B cell (primary cell): ENCODE data around the gene RAMP2. TPM values are rescaled to one million over a fixed set of nuclear protein-coding genes. Genes with fewer than 3 reads are reported as not detected.
A peak's percentile ranks its signal among the peaks of the same experiment; 100 is the strongest.

ENCODE experiments used
- ATAC-seq: fragments of 200-7000 bp; cut with Tn5 transposase; one replicate; pipeline ENCODE4 v1.10.0; 2021; ENCODE audit warnings: low read depth, mild to moderate bottlenecking, moderate number of reproducible peaks, moderate library complexity
- CTCF ChIA-PET: fragments of 350-600 bp; sonication (Branson Sonifier 250); formaldehyde crosslinking; loops from one replicate; lab custom pipeline; 2021; ENCODE audit warnings: antibody characterized with exemption, inconsistent platforms; lab: Charles Lee
- POLR2A ChIA-PET: fragments of 350-600 bp; sonication (Branson Sonifier 250); formaldehyde crosslinking; loops from one replicate; lab custom pipeline; 2021; ENCODE audit warnings: antibody characterized with exemption; lab: Charles Lee
- DNase-seq: peaks from one replicate; pipeline ENCODE4 v3.0.0; 2013
- H2AFZ ChIP-seq: 2 replicates; pipeline ENCODE4 v1.6.1; 2012; ENCODE audit warnings: mild to moderate bottlenecking, low read depth, low read length; ENCODE audit not compliant: insufficient read depth, poor library complexity, severe bottlenecking
- H3K27ac ChIP-seq, 2 donors: 1 replicate in 1 of 2; 2 replicates in 1 of 2; pipeline ENCODE4 v1.5.1; 2012 to 2013; ENCODE audit warnings: low read length in 2 of 2, mild to moderate bottlenecking in 2 of 2, moderate library complexity in 1 of 2
- H3K27me3 ChIP-seq, 4 experiments: fragments of 200-600 bp in 1 of 4; sonication (generic) in 1 of 4; replicated peaks in 1 of 4; 1 replicate in 2 of 4; 2 replicates in 2 of 4; pipeline versions ENCODE4 v1.6.1 to v1.7.0; 2013 to 2016; ENCODE audit warnings: low read length in 3 of 4, mild to moderate bottlenecking in 2 of 4, mixed read lengths in 1 of 4, moderate library complexity in 1 of 4; ENCODE audit not compliant: insufficient read depth in 4 of 4, control insufficient read depth in 3 of 4; ENCODE audit errors: control extremely low read depth in 1 of 4
- H3K36me3 ChIP-seq, 2 experiments: replicated peaks in 1 of 2; 1 replicate in 1 of 2; 2 replicates in 1 of 2; pipeline versions ENCODE4 v1.6.1 to v1.7.1; 2013; ENCODE audit warnings: low read length in 1 of 2; ENCODE audit not compliant: insufficient read depth in 2 of 2, control insufficient read depth in 1 of 2; ENCODE audit errors: control extremely low read depth in 1 of 2, extremely low read depth in 1 of 2
- H3K4me1 ChIP-seq, 2 donors: fragments of 200-600 bp in 1 of 2; sonication (generic) in 1 of 2; 1 replicate in 1 of 2; 2 replicates in 1 of 2; pipeline versions ENCODE4 v1.5.1 to v1.6.1; 2013 to 2017; ENCODE audit warnings: low read length in 2 of 2; ENCODE audit not compliant: control insufficient read depth in 2 of 2, insufficient read depth in 2 of 2
- H3K4me2 ChIP-seq: replicated peaks from 2 replicates; pipeline ENCODE3; 2012; ENCODE audit warnings: mild to moderate bottlenecking, low read depth, low read length; ENCODE audit not compliant: poor library complexity, severe bottlenecking
- H3K4me3 ChIP-seq, 5 experiments: fragments of 200-600 bp in 1 of 5; sonication (generic) in 1 of 5; 1 replicate in 3 of 5; 2 replicates in 2 of 5; pipeline versions ENCODE4 v1.5.1 to v1.7.0; 2011 to 2016; ENCODE audit warnings: low read length in 4 of 5, mild to moderate bottlenecking in 4 of 5, low read depth in 2 of 5, control low read depth in 1 of 5, moderate library complexity in 1 of 5; ENCODE audit not compliant: insufficient read depth in 1 of 5; ENCODE audit errors: control extremely low read depth in 1 of 5, extremely low read depth in 1 of 5
- H3K79me2 ChIP-seq: fragments of 200-600 bp; sonication (generic); one replicate; pipeline ENCODE4 v1.6.0; 2016; ENCODE audit warnings: low read length; ENCODE audit not compliant: control insufficient read depth, insufficient read depth
- H3K9ac ChIP-seq: fragments of 200-600 bp; sonication (generic); 2 replicates; pipeline ENCODE4 v1.6.1; 2017; ENCODE audit warnings: mild to moderate bottlenecking, low read length, moderate library complexity
- H3K9me3 ChIP-seq, 3 donors: one replicate each; pipeline versions ENCODE4 v1.6.1 to v1.7.1; 2013; ENCODE audit warnings: low read length in 2 of 3; ENCODE audit not compliant: control insufficient read depth in 2 of 3, insufficient read depth in 1 of 3; ENCODE audit errors: control extremely low read depth in 1 of 3
- H4K20me1 ChIP-seq: 2 replicates; pipeline ENCODE4 v1.6.0; 2012; ENCODE audit warnings: mild to moderate bottlenecking, low read length; ENCODE audit not compliant: insufficient read depth, control insufficient read depth, poor library complexity, severe bottlenecking
- H3K27ac Mint-ChIP-seq: one replicate; pipeline ENCODE4 v1.8.0; 2021; ENCODE audit warnings: mixed read lengths
- H3K27me3 Mint-ChIP-seq: one replicate; pipeline ENCODE4 v1.8.0; 2021; ENCODE audit warnings: mixed read lengths
- H3K4me1 Mint-ChIP-seq: one replicate; pipeline ENCODE4 v1.8.0; 2021; ENCODE audit warnings: mixed read lengths
- H3K4me3 Mint-ChIP-seq: one replicate; pipeline ENCODE4 v1.8.0; 2021; ENCODE audit warnings: mixed read lengths
- H3K9me3 Mint-ChIP-seq: one replicate; pipeline ENCODE4 v1.8.0; 2022; ENCODE audit warnings: mixed read lengths; ENCODE audit not compliant: insufficient read depth
- EZH2 ChIP-seq: IDR thresholded peaks from 2 replicates; pipeline ENCODE4 v1.6.1; 2012; ENCODE audit warnings: borderline replicate concordance, low read depth, mild to moderate bottlenecking, moderate library complexity, low read length; ENCODE audit not compliant: insufficient read depth, poor library complexity, severe bottlenecking
- WGBS: methylation state at CpG from one replicate; pipeline ENCODE4 v1.1.5; 2013; ENCODE audit warnings: missing lambda C conversion rate; ENCODE audit not compliant: insufficient coverage; 5-methylcytosine and 5-hydroxymethylcytosine counted together
- intact Hi-C: fragments of 100-400 bp; cut with micrococcal nuclease; formaldehyde crosslinking; loops from one replicate; pipeline ENCODE4 v1.10.0; 2022
- polyA plus RNA-seq: library from polyadenylated mRNA; depleted of rRNA; stranded (reverse); fragments of >200 nt; gene quantifications from 2 replicates; pipeline ENCODE4 v1.2.3, GENCODE V29; 2012
- total RNA-seq, 2 donors: library from RNA; stranded (reverse); fragments of 120-200 nt in 1 of 2; gene quantifications; 1 replicate in 1 of 2; 2 replicates in 1 of 2; pipeline versions ENCODE4 v1.2.3 to v1.2.4, GENCODE V29; 2013 to 2022
- TF ChIP-seq, protein P1 (sequence below): fragments of 200-600 bp; IDR thresholded peaks from one replicate; pipeline ENCODE4 v1.8.0; 2022; ENCODE audit warnings: antibody characterized with exemption, mild to moderate bottlenecking

RAMP2 gene
- total and polyA plus RNA-seq, 2 donors (not counting 1 experiment from before 2014, with no cell fraction given) = not detected

DNA sequence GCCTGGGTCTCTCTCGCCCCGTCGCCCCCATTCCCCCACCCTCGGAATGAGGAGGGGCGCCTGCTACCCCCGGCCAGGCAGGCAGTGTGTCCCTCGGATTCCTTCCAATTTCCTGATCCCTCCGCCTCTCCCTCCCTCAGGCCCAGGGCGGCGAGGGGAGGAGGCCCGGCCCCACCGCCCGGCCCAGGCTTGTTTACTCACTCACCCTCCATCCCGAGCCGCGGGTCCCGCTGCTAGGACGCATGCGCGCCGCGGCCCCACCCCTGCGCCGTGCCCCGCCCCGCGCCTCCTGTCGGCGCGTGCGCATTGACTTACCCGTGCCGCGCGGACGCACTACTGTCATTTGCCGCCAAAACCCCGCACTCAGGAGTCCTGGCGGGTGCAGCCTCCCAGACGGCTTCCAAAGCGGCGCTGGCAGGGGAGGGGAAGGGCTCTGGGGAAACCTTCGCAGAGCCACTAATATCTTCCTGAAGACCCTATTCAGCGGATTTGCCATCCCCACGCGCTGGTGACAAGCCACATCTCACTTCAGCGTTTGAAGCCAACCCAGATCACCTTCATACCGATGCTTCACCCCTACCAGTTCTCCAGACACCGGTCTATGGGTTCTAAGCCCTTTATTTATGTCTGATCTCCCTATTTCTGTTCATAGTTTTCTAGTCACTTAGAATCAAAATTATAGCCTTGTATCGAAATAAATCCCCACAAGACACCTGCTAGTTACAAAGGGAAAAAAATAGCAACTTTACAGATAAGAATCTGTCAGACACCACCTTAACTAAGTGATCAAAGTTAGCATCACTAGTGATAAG is 16.0 kb upstream of the RAMP2 start, which contains the start of gene EZH1:
Gene EZH1, minus strand, starts transcription at position 235 of the 812 bp plus-strand sequence. CDS start 16,099 bp downstream, outside the sequence.
- Histone ChIP-seq H3K27me3 (peaks cover 0 to 16% (median under 1%) of the 10 kb centered on the region in 4 experiments), H3K27ac (peak within 1 kb of the TSS; percentile 67 to 92), H3K4me1 (peaks cover 25 to 27% of the 10 kb centered on the region in 2 donors), H3K4me2 (peak within 1 kb of the TSS; percentile 84), H3K4me3 (peak within 1 kb of the TSS; percentile 56 to 76 (median 70)), H3K36me3 (peaks cover 1 to 6% of the 10 kb centered on the region in 2 experiments), H4K20me1 (peaks cover 21% of the 10 kb centered on the region), H3K9me3 (no peaks in the 10 kb centered on the region), H3K9ac (peak within 1 kb of the TSS; percentile 77), H3K79me2 (peaks cover 52% of the 10 kb centered on the region), H2AFZ (peak within 1 kb of the TSS; percentile 92)
- H3K27ac Mint-ChIP-seq = peak within 1 kb of the TSS; percentile 99
- DNase-seq (peak; percentile 95), ATAC-seq (peak; percentile 86)
- WGBS = 5% methylated on average over 46 of the region's 50 CpGs
- peaks cover 29% of the 10 kb centered on the region for H3K4me1 Mint-ChIP-seq
- H3K9me3 Mint-ChIP-seq = no peaks in the 10 kb centered on the region
- ChIA-PET CTCF (no interaction called here), POLR2A (no interaction called here)
- TF ChIP-seq EZH2 = no peak
- TF ChIP-seq, protein P1, sequence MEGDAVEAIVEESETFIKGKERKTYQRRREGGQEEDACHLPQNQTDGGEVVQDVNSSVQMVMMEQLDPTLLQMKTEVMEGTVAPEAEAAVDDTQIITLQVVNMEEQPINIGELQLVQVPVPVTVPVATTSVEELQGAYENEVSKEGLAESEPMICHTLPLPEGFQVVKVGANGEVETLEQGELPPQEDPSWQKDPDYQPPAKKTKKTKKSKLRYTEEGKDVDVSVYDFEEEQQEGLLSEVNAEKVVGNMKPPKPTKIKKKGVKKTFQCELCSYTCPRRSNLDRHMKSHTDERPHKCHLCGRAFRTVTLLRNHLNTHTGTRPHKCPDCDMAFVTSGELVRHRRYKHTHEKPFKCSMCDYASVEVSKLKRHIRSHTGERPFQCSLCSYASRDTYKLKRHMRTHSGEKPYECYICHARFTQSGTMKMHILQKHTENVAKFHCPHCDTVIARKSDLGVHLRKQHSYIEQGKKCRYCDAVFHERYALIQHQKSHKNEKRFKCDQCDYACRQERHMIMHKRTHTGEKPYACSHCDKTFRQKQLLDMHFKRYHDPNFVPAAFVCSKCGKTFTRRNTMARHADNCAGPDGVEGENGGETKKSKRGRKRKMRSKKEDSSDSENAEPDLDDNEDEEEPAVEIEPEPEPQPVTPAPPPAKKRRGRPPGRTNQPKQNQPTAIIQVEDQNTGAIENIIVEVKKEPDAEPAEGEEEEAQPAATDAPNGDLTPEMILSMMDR = no peak
- H3K4me3 Mint-ChIP-seq = peak within 1 kb of the TSS; percentile 99
- peaks cover 18% of the 10 kb centered on the region for H3K27me3 Mint-ChIP-seq
- intact Hi-C loops = loop anchor here (1.0 to 10.0 kb wide), 8 partner anchors 18 to 740 kb away; partner anchors contain the start of genes BECN1, CNTD1, COA3 and DHX8
